GM21390 (cell line): ENCODE results near the gene SLC8A2.
"Not testable (repeated sequence)": the region's sequence is repeated elsewhere in the genome, so short reads cannot be mapped to it uniquely, and the experiment has no call there.

Experiments
- ATAC-seq: cut with Tn5 transposase; IDR thresholded peaks from one replicate; pipeline ENCODE4 v1.9.1; 2021; ENCODE audit not compliant: unreplicated experiment

Gene SLC8A2

GRCh38 chr19:47383890-47384289 is 87.8 kb downstream of the SLC8A2 start:
- not testable (repeated sequence) for ATAC-seq

DNA sequence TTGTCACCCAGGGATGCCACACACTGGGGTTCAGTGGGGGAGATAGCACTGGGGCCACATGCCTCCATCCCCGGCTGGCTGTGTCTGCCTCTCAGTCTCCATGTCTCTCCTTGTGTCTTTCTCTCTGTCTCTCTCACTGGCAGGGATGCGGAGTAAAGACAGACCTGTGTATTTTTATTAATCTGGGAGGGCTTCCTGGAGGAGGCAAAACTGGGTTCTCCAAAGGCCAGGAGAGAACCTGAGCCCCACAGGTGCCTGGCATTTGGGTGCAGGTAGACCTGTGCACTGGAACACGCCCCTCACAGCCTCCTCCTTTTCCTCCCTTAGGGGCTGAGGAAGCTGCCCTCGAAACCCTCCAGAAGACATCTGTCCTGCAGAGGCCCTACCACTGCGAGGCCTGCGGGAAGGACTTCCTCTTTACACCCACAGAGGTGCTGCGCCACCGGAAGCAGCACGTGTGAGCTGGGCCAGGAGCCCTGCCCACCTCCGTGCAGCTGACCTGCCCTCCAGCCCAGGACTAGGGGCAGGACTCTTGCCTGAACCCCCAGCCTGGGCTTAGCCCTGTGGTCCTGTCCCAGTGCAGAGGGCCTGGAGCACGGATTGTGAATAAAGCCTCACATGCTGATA is 89.9 kb downstream of the SLC8A2 start:
- ATAC-seq = no peak

DNA sequence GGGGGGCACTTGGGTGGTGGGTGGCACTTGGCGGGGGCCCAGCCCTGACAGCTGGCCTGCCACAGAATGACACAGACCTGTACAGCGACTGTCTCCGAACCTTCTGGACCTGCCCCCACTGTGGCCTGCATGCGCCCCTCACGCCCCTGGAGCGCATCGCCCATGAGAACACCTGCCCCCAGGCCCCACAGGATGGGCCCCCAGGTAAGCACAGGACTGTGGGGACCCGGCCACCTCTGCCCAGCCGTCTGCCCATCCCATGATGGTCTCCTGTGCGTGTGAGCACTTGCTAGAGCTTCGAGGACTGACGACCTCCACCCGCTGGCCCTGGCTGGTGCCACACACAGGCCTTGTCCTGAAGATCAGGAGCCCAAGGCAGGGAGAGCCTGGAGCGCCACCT is 90.6 kb downstream of the SLC8A2 start:
- no peak for ATAC-seq

DNA sequence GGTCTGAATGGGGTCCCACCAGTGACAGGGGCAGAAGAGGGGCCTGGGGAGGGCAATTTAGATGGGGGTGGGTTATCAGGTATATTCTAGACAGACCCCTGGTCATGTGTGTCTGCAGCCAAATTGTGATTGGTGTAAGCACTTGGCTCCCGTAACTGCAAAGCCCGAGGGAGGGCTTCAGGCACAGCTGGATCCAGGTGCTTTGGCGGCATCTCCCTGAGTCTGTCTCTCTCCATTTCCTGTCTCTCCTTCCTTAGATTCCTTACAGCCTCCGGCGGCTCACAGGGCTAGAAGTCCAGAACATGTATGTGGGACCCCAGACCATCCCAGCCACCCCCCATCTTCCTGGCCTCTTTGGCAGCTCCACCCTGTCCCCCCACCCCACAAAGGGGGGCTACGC is 91.1 kb downstream of the SLC8A2 start:
- ATAC-seq = no peak

DNA sequence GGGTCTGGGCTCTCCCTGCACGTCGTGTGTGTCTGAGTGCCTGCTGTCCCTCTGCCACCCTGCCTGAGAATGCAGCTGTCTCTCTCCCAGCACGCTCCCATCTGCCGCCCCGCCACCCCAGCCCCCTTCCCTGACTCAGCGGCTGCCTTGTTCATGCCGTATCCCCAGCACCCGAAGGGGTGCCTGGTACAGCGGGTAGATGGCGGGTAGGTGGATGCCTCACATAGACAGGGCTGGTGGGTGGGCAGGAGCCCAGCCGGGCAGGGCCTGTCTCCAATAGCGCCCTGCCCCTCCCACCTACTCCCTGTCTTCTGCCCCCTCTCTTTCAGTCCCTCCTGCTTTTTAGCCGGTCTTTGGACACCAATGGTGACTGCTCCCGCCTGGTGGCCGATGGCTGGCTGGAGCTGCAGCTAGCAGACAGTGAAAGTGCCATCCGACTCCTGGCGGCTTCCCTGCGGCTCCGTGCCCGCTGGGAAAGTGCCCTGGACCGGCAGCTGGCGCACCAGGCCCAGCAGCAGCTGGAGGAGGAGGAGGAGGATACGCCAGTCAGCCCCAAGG is 92.2 kb downstream of the SLC8A2 start:
- no peak for ATAC-seq

GRCh38 chr19:47378246-47378645 is 93.4 kb downstream of the SLC8A2 start:
- ATAC-seq = no peak
